GM12892 (cell line): ENCODE data around the gene PAK6.

Experiments used
- DNase-seq: peaks from one replicate; pipeline ENCODE4 v3.0.0; 2011; ENCODE audit not compliant: insufficient read length
- FAIRE-seq: peaks from 2 replicates; lab custom pipeline; 2011; peaks lifted over from hg19 to GRCh38; lab: Jason Lieb, UNC
- POLR2A ChIP-seq: IDR thresholded peaks from 2 replicates; pipeline ENCODE4 v1.6.1; 2011; ENCODE audit warnings: low read depth, low read length, control low read depth
- POLR2AphosphoS5 ChIP-seq: IDR thresholded peaks from 2 replicates; pipeline ENCODE4 v1.6.1; 2011; ENCODE audit warnings: low read depth, low read length, control low read depth
- TAF1 ChIP-seq: IDR thresholded peaks from 2 replicates; pipeline ENCODE4 v1.6.1; 2011; ENCODE audit warnings: low read depth, mild to moderate bottlenecking, control low read depth, low read length, borderline replicate concordance

Gene PAK6

GRCh38 chr15:40301467-40302179, 62.8 kb downstream of the PAK6 start:
- TF ChIP-seq POLR2AphosphoS5 (no peak), TAF1 (no peak), POLR2A (no peak)
- no peak for FAIRE-seq
- no peak for DNase-seq

- no peak for TF ChIP-seq POLR2AphosphoS5
- TF ChIP-seq POLR2A = no peak
- no peak for TF ChIP-seq TAF1
- FAIRE-seq = no peak
- no peak for DNase-seq
Measured at GRCh38 chr15:40302288-40302886, 63.5 kb downstream of the PAK6 start.

GRCh38 chr15:40302981-40303380, 64.1 kb downstream of the PAK6 start:
- TF ChIP-seq POLR2AphosphoS5 (no peak), POLR2A (no peak)
- FAIRE-seq = no peak
- no peak for DNase-seq

GRCh38 chr15:40303576-40303975, 64.7 kb downstream of the PAK6 start:
- FAIRE-seq (no peak), DNase-seq (no peak)
- no peak for TF ChIP-seq TAF1
- TF ChIP-seq POLR2AphosphoS5 = no peak
- no peak for TF ChIP-seq POLR2A

- FAIRE-seq = no peak
- TF ChIP-seq POLR2A (no peak), POLR2AphosphoS5 (no peak), TAF1 (no peak)
- DNase-seq = no peak
Measured at GRCh38 chr15:40305281-40305680, 66.4 kb downstream of the PAK6 start.

- FAIRE-seq (no peak), DNase-seq (no peak)
- no peak for TF ChIP-seq TAF1
- no peak for TF ChIP-seq POLR2A
- TF ChIP-seq POLR2AphosphoS5 = no peak
Measured at GRCh38 chr15:40306371-40306770, 67.5 kb downstream of the PAK6 start.

- TF ChIP-seq POLR2A (no peak), TAF1 (no peak), POLR2AphosphoS5 (no peak)
- DNase-seq (no peak), FAIRE-seq (no peak)
Measured at GRCh38 chr15:40306908-40307307, 68.0 kb downstream of the PAK6 start.

GRCh38 chr15:40307421-40308211, 68.8 kb downstream of the PAK6 start, which contains the start of gene PLCB2:
PLCB2 (minus strand) TSS chr15:40307935; CDS start chr15:40307672, 263 bp downstream.
- TF ChIP-seq POLR2AphosphoS5 (0 out of 2 replicates have a peak, but pooled peaks have one; percentile 52), POLR2A (peak; percentile 53; the same call in 1 of the 2 replicates), TAF1 (0 out of 2 replicates have a peak, but pooled peaks have one; percentile 28)
- DNase-seq (peak; percentile 60), FAIRE-seq (peak; percentile 84)

GRCh38 chr15:40309344-40309862, 70.5 kb downstream of the PAK6 start:
- DNase-seq (no peak), FAIRE-seq (no peak)
- no peak for TF ChIP-seq POLR2AphosphoS5
- TF ChIP-seq POLR2A = no peak
- TF ChIP-seq TAF1 = no peak

GRCh38 chr15:40310001-40310959, 71.4 kb downstream of the PAK6 start:
- TF ChIP-seq POLR2AphosphoS5 = no peak
- no peak for TF ChIP-seq TAF1
- no peak for TF ChIP-seq POLR2A
- FAIRE-seq = peak; percentile 92
- DNase-seq = no peak
